Astrocyte of the hippocampus (primary cell): ENCODE results near the gene TMEM190.
"Not testable (repeated sequence)": the region's sequence is repeated elsewhere in the genome, so short reads cannot be mapped to it uniquely, and the experiment has no call there.

Experiments used
- DNase-seq: peaks from one replicate; pipeline ENCODE4 v3.0.0; 2011; ENCODE audit warnings: low read depth, low spot score

The TMEM190 gene

DNA sequence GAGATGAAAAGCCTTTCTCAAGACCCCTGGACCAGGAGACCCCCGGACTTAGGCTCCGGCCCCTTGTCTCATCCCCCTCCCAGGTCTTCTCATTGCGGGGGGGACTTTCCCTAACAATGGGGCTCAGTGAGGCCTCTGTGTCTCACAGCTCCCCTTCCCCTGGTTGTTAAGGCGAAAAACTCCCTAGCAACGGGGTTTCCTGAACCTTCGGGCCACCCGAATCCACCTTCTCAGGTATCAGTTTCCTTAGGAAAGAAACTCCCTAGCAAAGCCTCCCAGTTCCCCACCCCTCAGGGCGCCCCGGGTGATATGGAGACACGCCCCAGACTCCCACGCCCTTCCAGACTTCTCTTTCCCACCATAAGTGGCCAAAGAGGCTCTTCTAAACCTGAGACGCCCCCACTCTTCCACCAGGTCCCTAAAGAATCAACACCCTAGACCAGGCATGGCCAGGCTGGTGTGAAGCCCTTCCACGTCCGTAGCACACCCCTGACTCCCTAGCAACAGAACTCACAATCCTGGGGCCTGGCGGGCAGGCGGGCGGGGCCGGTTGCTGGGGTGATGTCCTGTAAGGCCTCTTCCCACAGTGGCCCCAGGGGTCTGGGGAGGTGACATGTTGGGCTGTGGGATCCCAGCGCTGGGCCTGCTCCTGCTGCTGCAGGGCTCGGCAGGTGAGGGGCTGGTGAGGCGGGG lies at the start of gene TMEM190:
Gene TMEM190, plus strand, starts transcription at position 586 of the 693 bp plus-strand sequence. Its CDS starts 28 bp downstream, at position 614.
- no peak for DNase-seq

DNA sequence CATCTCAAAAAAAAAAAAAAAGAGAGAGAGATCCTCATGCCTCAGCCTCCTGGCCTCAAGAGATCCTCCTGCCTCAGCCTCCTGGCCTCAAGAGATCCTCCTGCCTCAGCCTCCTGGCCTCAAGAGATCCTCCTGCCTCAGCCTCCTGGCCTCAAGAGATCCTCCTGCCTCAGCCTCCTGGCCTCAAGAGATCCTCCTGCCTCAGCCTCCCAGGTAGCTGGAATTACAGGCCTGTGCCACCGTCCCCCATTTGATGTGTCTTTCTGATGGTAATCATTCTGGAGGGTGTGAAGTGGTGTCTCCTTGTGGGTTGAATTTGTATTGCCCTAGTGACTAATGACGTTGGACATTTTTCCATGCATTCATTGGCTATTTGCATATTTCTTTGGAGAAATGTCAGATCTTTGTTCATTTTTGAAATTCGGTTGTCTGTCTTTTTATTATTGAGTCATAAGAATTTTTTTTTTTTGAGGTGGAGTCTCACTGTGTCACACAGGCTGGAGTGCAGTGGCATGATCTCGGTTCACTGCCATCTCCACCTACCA lies 47.8 kb upstream of the TMEM190 start:
- DNase-seq, result not testable (repeated sequence)

DNA sequence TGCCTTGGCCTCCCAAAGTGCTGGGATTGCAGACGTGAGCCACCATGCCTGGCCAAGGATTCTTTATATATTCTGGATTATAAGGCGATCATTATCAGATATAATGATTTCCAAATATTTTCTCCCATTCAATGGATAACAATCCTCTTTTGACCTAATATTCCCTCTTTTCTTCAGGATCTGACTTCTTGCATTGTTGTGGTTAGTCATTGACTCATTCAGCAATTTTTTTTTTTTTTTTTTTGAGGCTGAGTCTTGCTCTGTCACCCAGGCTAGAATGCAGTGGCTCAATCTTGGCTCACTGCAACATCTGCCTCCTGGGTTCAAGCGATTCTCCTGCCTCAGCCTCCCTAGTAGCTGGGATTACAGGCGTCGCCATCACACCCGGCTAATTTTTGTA lies 46.8 kb upstream of the TMEM190 start:
- not testable (repeated sequence) for DNase-seq

DNA sequence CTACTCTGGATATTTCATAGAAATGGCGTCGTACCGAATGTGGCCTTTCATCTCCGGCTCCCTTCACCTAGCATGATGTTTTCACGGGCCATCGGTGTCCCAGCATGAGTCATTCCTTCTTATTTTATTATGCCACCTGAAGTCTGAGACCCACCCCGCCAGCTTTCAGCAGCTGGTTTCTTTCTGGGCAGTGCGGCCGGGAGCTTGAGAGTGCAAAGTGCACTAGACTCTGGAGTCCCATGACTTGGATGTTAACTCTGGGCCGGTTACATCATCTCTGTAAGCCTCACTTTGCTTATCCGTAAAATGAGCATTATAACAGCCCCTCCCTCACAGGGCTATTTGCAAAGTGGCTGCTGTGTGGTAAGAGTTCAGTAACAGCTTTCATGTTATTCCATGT lies 42.8 kb upstream of the TMEM190 start:
- no peak for DNase-seq

DNA sequence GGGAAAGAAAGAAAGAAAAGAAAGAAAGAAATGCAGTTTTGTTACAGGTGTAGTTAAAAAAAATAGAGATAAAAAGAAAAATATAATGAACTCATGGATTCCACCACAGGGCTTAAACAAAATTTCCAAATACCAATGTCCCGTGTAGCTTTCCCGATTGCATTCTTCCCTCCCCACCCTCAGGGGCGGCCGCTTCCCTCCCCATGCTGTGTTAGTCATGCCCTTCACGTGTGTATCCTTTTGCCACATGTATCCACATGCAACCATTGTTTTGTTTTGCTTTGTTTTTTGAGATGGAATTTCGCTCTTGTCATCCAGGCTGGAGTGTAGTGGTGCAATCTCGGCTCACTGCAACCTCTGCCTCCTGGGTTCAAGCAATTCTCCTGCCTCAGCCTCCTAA lies 40.5 kb upstream of the TMEM190 start:
- no peak for DNase-seq

DNA sequence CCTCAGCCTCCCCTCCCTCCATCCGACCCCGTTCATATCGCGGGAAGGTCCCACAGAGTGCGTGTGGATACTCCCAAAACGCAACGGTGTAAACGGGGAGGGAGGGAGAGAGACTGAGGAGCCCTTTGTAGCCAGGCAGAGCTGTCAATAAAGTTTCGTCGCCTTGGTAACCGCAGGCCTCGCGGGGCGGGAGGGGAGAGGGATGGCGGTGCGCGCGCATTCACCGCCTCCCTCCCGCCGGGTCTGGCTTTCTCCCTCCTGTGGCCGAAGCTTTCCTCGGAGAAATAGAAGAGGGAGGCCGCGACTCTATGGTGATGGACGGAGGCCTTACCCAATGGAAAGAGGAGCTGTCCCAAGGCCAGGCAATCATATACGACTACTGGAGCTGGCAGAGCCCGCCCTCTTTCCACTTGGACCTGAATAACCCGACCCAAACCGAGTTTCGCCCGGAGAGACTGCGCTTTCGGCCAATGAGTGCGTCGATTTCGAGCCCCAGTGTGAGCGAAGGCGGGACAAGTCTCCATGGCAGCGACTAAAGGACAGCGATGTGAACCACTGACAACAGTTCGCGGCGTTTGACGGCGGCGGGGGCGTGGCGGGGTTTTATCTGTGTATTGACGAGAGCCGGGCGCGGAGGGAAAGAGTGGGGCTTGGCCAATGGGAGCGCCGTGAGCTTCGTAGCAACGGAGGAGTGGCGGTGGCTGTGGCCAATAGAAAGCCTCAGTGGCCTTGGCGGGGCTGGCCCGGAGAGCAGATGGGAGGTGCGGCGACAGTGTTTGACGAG lies 37.3 kb upstream of the TMEM190 start, which contains the start of gene KMT5C:
Gene KMT5C, plus strand, starts transcription at position 772 of the 784 bp plus-strand sequence. CDS start 2,061 bp downstream, outside the sequence.
- DNase-seq, result peak; percentile 100

DNA sequence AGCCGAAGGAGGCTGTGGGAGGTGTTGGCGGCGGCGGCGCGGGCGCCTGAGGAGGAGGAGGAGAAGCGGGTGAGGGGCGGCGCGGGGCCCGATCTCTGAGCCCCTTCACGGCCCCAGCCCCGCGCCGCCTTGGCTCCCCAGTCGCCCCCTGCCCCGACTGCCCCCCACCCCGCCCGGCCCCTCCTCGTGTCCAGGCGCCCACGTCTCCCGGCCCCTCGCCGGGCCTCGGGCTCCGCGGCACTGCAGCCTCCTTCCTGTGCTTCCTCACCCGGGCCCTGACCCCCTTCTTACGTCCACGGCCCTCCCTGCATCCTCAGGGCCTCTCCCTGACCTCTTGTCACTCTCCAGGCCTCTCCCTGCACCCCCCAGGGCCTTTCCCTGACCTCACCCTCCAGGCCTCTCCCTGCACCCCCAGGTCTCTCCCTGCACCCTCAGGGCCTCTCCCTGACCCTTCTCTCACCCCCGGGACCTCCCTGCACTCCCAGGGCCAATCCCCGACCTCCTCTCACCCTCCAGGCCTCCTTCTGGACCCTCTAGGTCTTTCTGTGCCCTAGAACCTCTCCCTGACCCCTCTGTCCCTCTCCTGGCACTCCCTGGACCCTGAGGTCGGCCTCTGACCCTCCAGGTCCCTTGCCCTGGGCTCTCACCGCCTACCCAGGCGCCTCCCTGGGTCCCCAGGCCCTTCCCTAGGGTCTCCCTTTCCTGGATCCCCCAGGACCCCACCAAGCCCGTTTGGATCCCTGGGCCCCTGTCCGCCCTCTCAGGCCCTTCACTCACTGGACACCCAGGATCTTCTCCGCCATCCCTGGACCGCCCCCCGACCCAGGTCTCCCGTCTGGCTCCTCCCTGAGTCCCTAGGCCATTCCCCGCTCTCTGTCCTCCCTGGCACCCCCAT lies 36.5 kb upstream of the TMEM190 start:
- no peak for DNase-seq

DNA sequence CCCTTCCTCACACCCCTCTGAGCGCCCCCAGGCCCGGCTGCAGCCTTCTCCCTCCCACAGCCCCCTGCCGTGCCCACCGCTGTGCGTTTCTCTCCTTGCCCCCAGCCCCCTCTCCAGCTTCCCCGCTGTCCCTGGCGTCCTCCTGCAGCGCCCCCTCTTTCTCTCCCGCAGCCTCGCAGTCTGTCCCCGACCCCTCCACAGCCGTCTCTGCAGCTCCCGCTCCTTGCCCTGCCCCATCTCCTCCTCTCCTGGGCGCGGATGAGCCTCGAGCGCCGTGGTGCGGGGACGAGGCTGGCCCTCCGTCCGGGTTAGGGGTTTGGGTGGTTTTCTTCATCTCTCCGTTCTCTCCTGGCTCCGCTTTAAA lies 35.9 kb upstream of the TMEM190 start:
- peak; percentile 48 for DNase-seq

DNA sequence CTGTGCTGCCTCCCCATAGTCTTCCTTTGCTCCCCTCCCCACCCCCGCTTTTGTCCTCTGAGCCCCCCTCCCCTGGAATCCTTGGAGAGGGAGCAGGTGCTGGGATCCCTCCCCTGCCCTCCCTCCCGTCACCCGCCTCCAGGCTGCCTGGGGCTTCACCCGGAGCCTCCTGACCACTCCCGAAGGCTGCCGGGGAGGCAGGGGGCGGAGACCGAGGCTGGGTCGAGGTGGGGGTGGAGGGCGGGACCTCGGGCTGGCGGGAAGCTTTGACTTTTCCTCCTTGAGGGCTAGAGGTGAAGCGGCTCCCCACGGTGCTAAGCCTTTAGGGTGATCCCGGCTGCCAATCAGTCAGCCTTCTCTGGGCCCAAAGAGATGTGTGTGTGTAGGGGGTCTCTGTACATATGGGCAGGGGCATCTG lies 35.4 kb upstream of the TMEM190 start:
- peak; percentile 85 for DNase-seq

DNA sequence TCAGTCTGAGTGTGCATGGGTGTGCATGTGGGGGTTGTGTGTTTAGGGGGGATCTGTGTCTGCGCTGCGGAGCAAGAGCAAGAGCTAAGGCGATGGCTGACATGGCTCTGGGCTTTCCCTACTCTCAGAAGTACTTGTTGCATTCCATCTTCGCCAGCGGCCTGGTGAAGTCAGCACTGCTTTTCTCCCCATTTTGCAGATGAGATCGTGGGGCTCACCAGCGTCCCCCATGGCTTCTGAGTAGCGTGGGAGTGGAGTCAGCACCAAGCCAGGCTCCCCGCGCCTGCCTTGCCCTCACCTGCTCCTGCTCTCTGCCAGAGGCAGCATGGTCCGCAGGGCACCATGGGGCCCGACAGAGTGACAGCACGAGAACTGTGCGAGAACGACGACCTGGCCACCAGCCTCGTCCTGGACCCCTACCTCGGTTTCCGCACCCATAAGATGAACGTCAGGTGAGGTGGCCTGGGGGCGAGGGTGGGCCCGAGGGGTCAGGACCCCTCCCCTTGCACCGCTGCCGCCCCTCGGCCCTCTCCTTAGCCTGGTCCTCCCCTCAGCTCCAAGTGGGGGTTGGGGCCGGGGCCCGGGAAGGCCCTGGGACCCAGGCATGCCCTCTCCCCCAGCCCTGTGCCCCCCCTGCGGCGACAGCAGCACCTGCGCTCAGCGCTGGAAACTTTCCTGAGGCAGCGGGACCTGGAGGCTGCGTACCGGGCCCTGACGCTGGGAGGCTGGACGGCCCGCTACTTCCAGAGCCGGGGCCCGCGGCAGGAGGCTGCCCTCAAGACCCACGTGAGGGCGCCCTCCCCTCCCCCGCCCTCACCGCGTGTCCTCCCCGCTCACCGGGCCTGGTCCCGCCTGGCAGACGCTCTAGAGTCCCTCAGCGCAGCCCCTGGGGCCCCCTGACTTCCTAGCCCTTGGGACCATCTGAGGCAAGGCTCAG lies 34.8 kb upstream of the TMEM190 start:
- DNase-seq, result no peak

DNA sequence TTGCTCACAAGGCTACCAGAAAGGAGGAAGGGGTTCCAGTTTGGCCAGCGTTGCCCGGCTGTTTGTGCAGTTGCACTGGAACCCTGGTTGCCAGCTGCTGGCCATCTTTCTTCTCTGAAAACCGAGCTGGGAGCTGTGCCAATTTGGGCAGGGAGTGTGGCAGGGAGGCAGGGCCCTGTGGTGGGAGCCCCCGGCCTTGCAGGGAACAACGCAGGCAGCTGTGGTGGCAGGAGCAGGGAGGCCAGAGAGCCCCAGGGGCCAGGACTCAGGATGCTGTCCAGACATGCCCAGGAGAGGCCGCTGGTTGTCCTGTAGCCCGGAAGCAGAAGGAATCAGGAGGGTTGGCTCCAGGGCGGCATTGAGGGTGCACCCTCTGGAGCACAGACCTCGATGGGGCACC lies 32.2 kb upstream of the TMEM190 start:
- peak; percentile 78 for DNase-seq

DNA sequence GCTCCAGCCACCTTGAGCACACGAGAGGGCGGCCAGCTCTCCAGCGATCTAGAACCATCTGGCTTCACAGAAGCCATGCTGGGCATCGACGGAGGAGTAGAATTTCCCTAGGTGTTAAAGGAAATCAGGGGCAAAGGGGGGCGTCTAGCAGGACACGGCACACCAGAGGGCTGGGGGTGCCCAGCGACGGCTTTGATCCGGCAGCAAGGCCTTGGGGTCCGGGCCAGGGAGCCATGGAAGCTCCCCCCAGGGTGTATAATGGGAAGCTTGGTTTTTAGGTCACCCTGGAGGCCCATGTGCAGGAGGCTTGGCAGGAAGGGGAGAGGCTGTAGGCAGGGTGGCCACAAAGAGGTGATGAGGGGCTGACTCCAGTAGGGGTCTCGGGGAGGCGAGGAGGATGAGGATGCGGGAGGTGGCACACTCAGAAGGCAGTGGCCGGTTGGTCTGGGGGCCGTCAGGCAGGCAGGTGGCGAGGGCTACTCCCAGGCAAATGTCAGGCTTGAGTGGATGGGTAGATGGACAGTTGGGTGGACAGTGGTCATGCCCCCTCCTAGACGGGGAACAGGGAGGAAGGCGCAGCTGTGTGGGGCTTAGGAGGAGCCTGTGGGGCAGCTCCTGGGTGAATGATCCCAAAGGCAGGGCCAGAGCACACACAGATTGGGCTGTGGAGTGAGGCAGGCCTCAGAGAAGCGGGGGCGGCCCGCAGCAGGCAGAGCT lies 31.4 kb upstream of the TMEM190 start:
- no peak for DNase-seq

DNA sequence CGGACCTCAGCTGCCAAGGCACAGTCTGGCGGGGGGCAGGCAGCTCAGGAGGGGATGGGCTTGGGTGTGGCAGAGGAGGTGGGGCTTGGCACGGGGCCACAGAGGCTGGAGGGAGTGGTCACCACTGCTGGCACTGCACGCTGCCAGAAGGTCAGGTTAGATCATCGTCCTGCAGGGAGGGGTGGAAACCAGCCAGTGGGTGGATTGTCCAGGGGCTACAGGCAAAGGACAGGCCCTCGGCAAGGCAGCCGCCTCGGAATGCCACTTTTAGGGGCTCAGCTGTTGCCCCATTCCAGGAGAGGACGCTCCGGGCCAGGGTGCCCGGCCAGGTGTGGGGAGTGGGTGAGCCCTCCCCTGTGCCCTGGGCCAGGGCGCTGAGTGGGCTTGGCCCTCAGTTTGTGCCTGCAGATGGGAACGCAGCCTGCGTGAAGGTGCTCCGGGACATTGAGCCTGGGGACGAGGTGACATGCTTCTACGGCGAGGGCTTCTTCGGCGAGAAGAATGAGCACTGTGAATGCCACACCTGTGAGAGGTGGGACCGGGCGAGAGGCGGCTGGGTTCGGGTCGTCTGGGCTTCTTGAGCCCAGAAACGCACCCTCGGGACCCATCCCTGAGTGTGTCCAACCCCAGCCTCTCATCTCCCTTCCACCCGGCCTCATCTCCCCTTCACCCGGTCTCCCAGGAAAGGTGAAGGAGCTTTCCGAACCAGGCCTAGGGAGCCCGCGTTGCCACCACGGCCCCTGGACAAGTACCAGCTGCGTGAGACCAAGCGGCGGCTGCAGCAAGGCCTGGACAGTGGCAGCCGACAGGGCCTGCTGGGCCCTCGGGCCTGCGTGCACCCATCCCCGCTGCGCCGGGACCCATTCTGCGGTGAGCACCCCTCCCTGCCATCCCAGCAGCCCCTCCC lies 30.6 kb upstream of the TMEM190 start:
- peak; percentile 47 for DNase-seq

DNA sequence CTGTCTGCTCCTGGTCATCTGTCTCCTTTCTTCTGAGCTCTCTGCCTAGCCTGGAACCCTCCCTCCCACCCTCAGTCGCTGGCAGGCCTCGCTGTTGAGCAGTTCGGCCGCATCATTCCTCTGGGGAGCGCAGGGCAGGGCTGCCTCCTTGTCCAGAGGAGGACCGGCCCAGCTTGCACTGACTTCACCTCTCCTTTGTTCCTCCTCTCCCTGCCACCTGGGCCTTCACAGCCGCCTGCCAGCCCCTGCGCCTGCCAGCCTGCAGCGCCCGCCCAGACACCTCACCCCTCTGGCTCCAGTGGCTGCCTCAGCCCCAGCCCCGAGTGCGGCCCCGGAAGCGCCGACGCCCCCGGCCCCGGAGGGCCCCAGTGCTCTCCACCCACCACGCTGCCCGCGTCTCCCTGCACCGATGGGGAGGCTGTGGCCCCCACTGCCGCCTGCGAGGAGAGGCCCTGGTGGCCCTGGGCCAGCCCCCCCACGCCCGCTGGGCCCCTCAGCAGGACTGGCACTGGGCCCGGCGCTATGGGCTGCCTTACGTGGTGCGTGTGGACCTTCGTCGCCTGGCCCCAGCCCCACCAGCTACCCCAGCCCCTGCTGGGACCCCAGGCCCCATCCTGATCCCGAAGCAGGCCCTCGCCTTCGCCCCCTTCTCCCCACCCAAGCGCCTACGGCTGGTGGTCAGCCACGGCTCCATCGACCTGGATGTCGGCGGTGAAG lies 29.7 kb upstream of the TMEM190 start:
- no peak for DNase-seq

DNA sequence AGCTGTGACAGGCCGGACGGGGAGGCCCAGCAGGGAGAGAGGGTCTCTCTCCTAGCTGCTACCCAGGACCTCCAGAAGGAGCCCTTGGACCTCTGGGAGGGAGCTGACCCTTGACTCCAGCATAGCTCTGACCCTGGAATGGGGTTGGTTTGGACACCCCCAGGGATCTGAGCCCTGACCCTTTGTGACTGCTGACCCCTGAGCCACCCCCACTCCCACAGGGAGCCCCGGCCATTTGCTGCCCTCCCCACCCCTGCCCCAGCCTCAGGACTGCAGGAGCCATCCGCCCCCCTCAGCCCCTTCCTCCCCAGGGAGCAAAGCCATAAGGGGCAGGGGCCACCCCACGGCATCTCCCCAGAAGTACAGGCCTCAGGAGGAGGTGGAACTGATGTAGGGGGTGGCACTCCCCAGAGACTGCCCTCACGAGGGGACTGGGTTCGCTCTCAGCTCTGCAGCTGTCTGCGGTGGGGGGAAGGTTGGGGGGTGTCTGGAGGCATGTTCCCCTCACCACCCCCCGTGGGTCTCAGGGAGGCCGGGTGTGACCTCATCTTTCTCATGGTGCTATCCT lies 29.1 kb upstream of the TMEM190 start:
- no peak for DNase-seq

DNA sequence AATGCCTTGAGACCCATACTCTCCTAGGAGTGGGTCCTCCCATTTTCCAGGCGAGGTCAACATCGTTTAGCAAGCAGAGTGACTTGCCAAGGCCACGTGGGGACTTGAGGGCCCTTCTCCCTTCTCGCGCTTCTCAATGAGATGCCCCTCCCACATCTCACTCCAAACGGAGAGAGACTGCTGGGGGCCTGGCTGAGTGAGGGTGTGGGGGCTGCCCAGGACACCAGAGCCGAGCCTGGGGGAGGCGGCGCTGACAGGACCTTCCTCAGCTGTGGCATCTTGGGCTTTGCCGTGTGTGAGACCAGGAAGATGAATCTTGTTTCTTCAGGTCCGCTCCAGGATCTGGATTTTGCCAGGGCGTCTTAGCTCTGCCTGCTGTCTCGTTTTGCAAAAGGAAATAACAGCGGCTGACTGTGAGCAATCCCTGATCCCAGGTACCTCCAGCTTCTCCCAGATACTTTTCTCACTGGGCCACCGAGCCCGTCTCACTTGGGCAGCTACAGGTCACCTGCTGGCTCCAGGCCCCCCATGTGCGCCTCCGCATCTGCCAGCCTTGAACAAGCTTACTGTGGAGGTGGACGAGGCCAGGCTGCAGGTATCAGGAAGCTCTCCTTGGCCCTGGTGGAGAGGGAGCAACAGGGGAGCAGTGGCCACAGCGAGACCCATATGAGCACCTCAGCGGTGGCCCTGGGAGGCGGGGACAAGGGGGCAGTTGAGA lies 28.1 kb upstream of the TMEM190 start:
- DNase-seq, result no peak

DNA sequence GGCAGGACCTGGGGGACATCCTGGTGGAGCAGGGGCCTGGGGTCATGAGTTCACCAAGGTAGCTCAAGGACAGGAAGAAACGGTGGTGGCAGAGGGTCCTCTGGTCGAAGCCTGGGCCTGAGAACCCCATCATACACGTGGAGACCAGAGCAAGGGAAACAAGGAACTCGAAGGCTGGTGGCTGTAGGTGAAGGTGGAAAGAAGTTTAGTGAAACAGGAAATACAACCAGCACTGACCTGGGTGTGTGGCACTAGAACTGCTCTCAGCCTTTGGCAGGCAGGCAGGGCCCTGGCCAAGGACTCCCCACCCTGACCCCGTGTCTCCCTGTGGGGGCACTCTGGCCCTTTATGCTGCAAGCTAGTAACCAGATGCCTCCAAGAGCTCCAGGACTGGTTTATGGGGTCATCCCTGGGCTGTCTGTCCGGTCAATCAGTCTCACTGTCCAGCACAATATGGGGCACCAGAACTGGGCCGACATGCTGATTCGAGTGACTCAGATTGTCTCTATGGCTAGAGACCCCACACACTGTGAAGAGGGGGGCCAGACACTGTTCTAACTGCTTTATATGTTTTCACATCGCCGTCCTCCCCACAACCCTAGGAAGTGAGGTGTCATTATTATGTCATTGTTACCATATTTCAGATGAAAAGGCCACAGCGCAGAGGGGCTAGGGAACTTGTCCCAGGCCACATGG lies 25.9 kb upstream of the TMEM190 start:
- DNase-seq, result no peak
